H1 (cell line): ENCODE data around the gene TTC28. TPM values are rescaled to one million over a fixed set of nuclear protein-coding genes. Genes with fewer than 3 reads are reported as not detected.

Source experiments
- CTCF ChIA-PET: fragments of 300-600 bp; sonication (Branson Sonifier 250); formaldehyde crosslinking; loops from one replicate; lab custom pipeline; 2021; ENCODE audit not compliant: partially characterized antibody; lab: Charles Lee
- POLR2A ChIA-PET: fragments of 300-600 bp; sonication (Branson Sonifier 250); formaldehyde crosslinking; loops from one replicate; lab custom pipeline; 2021; ENCODE audit warnings: inconsistent platforms; ENCODE audit not compliant: partially characterized antibody; lab: Charles Lee
- DNase-seq, 2 experiments: peaks; one replicate each; pipeline versions ENCODE4 v3.0.0 to v3.0.0-alpha.2; 2010 to 2022; ENCODE audit warnings: low spot score in 2 of 2, low read depth in 1 of 2, mixed read lengths in 1 of 2
- FAIRE-seq: peaks from 2 replicates; lab custom pipeline; 2011; peaks lifted over from hg19 to GRCh38; lab: Jason Lieb, UNC
- H2AFZ ChIP-seq: 2 replicates; pipeline ENCODE4 v1.8.1; 2012; ENCODE audit warnings: low read length, inconsistent platforms
- H2AK5ac ChIP-seq: 2 replicates; pipeline ENCODE4 v1.6.1; 2013; ENCODE audit warnings: low read depth, low read length
- H2BK120ac ChIP-seq: replicated peaks from 2 replicates; pipeline ENCODE3; 2013; ENCODE audit warnings: low read depth, low read length, inconsistent platforms
- H2BK12ac ChIP-seq: 2 replicates; pipeline ENCODE4 v1.6.1; 2013; ENCODE audit warnings: low read depth, low read length
- H2BK15ac ChIP-seq: 2 replicates; pipeline ENCODE4 v1.6.1; 2013; ENCODE audit warnings: low read length
- H2BK20ac ChIP-seq: 2 replicates; pipeline ENCODE4 v1.6.1; 2013; ENCODE audit warnings: low read length
- H2BK5ac ChIP-seq: 2 replicates; pipeline ENCODE4 v1.6.1; 2013; ENCODE audit warnings: low read depth, low read length
- H3K14ac ChIP-seq: 2 replicates; pipeline ENCODE4 v1.6.1; 2013; ENCODE audit warnings: inconsistent platforms; ENCODE audit not compliant: insufficient read length
- H3K18ac ChIP-seq: 2 replicates; pipeline ENCODE4 v1.6.1; 2013; ENCODE audit warnings: low read length; ENCODE audit errors: extremely low read depth
- H3K23ac ChIP-seq: 2 replicates; pipeline ENCODE4 v1.6.1; 2013; ENCODE audit warnings: inconsistent platforms; ENCODE audit not compliant: insufficient read length
- H3K23me2 ChIP-seq: 2 replicates; pipeline ENCODE4 v1.6.1; 2013; ENCODE audit warnings: low read depth, low read length
- H3K27ac ChIP-seq: 2 replicates; pipeline ENCODE4 v1.6.1; 2011; ENCODE audit warnings: low read depth, low read length, inconsistent platforms
- H3K27me3 ChIP-seq, 4 experiments: replicated peaks in 1 of 4; 1 replicate in 1 of 4; 2 replicates in 3 of 4; pipeline versions ENCODE4 v1.6.1 to v1.8.1; 2011 to 2013; ENCODE audit warnings: low read length in 3 of 4, mild to moderate bottlenecking in 3 of 4, inconsistent platforms in 2 of 4, mixed read lengths in 2 of 4, moderate library complexity in 1 of 4; ENCODE audit not compliant: control insufficient read depth in 3 of 4, insufficient read depth in 3 of 4; ENCODE audit errors: extremely low read depth in 1 of 4
- H3K36me3 ChIP-seq, 4 experiments: 2 replicates each; pipeline versions ENCODE4 v1.6.1 to v1.8.1; 2011 to 2013; ENCODE audit warnings: mild to moderate bottlenecking in 4 of 4, low read length in 3 of 4, moderate library complexity in 2 of 4, control low read depth in 1 of 4, inconsistent platforms in 1 of 4; ENCODE audit not compliant: insufficient read depth in 4 of 4, control insufficient read depth in 2 of 4
- H3K4ac ChIP-seq: replicated peaks from 2 replicates; pipeline ENCODE3; 2013; ENCODE audit warnings: low read length, low read depth, mixed read lengths, inconsistent platforms; ENCODE audit not compliant: insufficient read length
- H3K4me1 ChIP-seq, 4 experiments: replicated peaks in 1 of 4; 1 replicate in 1 of 4; 2 replicates in 3 of 4; pipeline versions ENCODE4 v1.6.1 to v1.8.1; 2011 to 2013; ENCODE audit warnings: low read length in 3 of 4, inconsistent platforms in 2 of 4, mixed read lengths in 1 of 4; ENCODE audit not compliant: insufficient read depth in 4 of 4, control insufficient read depth in 3 of 4
- H3K4me2 ChIP-seq, 2 experiments: 2 replicates each; pipeline versions ENCODE4 v1.6.1 to v1.8.1; 2011 to 2013; ENCODE audit warnings: low read depth in 2 of 2, low read length in 2 of 2, control low read depth in 1 of 2, inconsistent platforms in 1 of 2, mild to moderate bottlenecking in 1 of 2; ENCODE audit not compliant: insufficient read depth in 1 of 2
- H3K4me3 ChIP-seq, 4 experiments: fragments of 200-600, 300-600 bp in 1 of 4; sonication (generic), shearing (Covaris generic), sonication (Bioruptor Twin) in 1 of 4; 2 replicates each; pipeline versions ENCODE4 v1.5.1 to v1.8.1; 2011 to 2016; ENCODE audit warnings: low read length in 4 of 4, low read depth in 3 of 4, control low read depth in 2 of 4, inconsistent platforms in 2 of 4, mild to moderate bottlenecking in 2 of 4, mixed read lengths in 1 of 4, moderate library complexity in 1 of 4; ENCODE audit not compliant: insufficient read depth in 2 of 4; ENCODE audit errors: extremely low read depth in 1 of 4
- H3K56ac ChIP-seq: replicated peaks from 2 replicates; pipeline ENCODE3; 2013; ENCODE audit warnings: low read depth, mild to moderate bottlenecking, mixed read lengths, low read length, inconsistent platforms; ENCODE audit not compliant: insufficient read length
- H3K79me1 ChIP-seq: 2 replicates; pipeline ENCODE4 v1.6.1; 2013; ENCODE audit warnings: low read depth, low read length, control low read depth
- H3K79me2 ChIP-seq, 2 experiments: 2 replicates each; pipeline versions ENCODE4 v1.6.1 to v1.8.1; 2012 to 2013; ENCODE audit warnings: low read length in 2 of 2, mild to moderate bottlenecking in 2 of 2, inconsistent platforms in 1 of 2; ENCODE audit not compliant: insufficient read depth in 2 of 2, control insufficient read depth in 1 of 2
- H3K9ac ChIP-seq, 4 experiments: replicated peaks in 1 of 4; 1 replicate in 1 of 4; 2 replicates in 3 of 4; pipeline versions ENCODE4 v1.6.1 to v1.8.1; 2011 to 2013; ENCODE audit warnings: low read depth in 3 of 4, low read length in 3 of 4, control low read depth in 2 of 4, mild to moderate bottlenecking in 2 of 4, moderate library complexity in 2 of 4, inconsistent platforms in 1 of 4; ENCODE audit errors: extremely low read depth in 1 of 4
- H3K9me3 ChIP-seq, 2 experiments: 2 replicates each; pipeline versions ENCODE4 v1.6.1 to v1.8.1; 2012 to 2013; ENCODE audit warnings: mild to moderate bottlenecking in 2 of 2, moderate library complexity in 2 of 2, control low read depth in 1 of 2, inconsistent platforms in 1 of 2, low read depth in 1 of 2, low read length in 1 of 2, mixed read lengths in 1 of 2; ENCODE audit not compliant: insufficient read depth in 2 of 2
- H4K20me1 ChIP-seq, 2 experiments: replicated peaks in 1 of 2; 2 replicates each; pipeline versions ENCODE3 to v1.8.1; 2011 to 2013; ENCODE audit warnings: inconsistent platforms in 2 of 2, low read length in 2 of 2, mild to moderate bottlenecking in 1 of 2; ENCODE audit not compliant: insufficient read depth in 2 of 2, control insufficient read depth in 1 of 2
- H4K5ac ChIP-seq: 2 replicates; pipeline ENCODE4 v1.6.1; 2013; ENCODE audit warnings: low read length, low read depth, mixed read lengths, inconsistent platforms; ENCODE audit not compliant: insufficient read length
- H4K8ac ChIP-seq: 2 replicates; pipeline ENCODE4 v1.8.0; 2013; ENCODE audit warnings: mild to moderate bottlenecking, moderate library complexity, low read length, inconsistent platforms; ENCODE audit not compliant: insufficient read depth; ENCODE audit errors: extremely low read depth
- H4K91ac ChIP-seq: replicated peaks from 2 replicates; pipeline ENCODE3; 2013; ENCODE audit warnings: low read length, mixed read lengths, inconsistent platforms; ENCODE audit not compliant: insufficient read length
- SAP30 ChIP-seq: fragments of 300-600 bp; sonication (generic); IDR thresholded peaks from 2 replicates; pipeline ENCODE4 v1.7.1; 2012; ENCODE audit warnings: low read length, moderate library complexity, mild to moderate bottlenecking, inconsistent platforms; ENCODE audit not compliant: insufficient read depth, insufficient replicate concordance
- SP2 ChIP-seq: IDR thresholded peaks from 2 replicates; pipeline ENCODE4 v1.6.1; 2012; ENCODE audit warnings: mild to moderate bottlenecking, low read length, inconsistent platforms
- WGBS, 2 experiments: shearing (Covaris generic) in 1 of 2; methylation state at CpG; one replicate each; pipeline versions ENCODE4 v1.1.6 to v1.1.7; 2013 to 2015; ENCODE audit warnings: low lambda C conversion rate in 2 of 2, mixed read lengths in 2 of 2, inconsistent platforms in 1 of 2, low coverage in 1 of 2, missing lambda C conversion rate in 1 of 2; ENCODE audit not compliant: insufficient replicate concordance in 2 of 2, insufficient coverage in 1 of 2, insufficient read length in 1 of 2; ENCODE audit errors: extremely low coverage in 1 of 2, missing lambda C conversion rate in 1 of 2; 5-methylcytosine and 5-hydroxymethylcytosine counted together
- polyA plus RNA-seq, 7 experiments: library from polyadenylated mRNA; depleted of rRNA in 3 of 7; stranded (reverse) in 5 of 7; unstranded in 2 of 7; fragments of >200 nt in 5 of 7; fragments of 200-250 nt in 2 of 7; gene quantifications; 1 replicate in 5 of 7; 2 replicates in 1 of 7; 4 replicates in 1 of 7; pipeline versions ENCODE4 v1.2.1 to v1.2.3, GENCODE V29; 2011 to 2013; ENCODE audit warnings: missing spikeins in 2 of 7, mixed read lengths in 2 of 7
- total RNA-seq: library from RNA; stranded (reverse); fragmentation: NEBNext Ultra II Directional; extraction: Animal tissue kit (Norgen Biotek cat#: 25700); gene quantifications from 2 replicates; pipeline ENCODE4 v1.2.1, GENCODE V29; 2021

TTC28 gene
- total and polyA plus RNA-seq, 2 of the 8 experiments (the other 6 are each of a cell fraction or from before 2014, with no cell fraction given) = 2.6 to 12.6 TPM

GRCh38 chr22:28620244-28620922 is 59.3 kb downstream of the TTC28 start:
- Histone ChIP-seq H3K27ac (no peak overlapping the region), H3K9me3 (no peaks in the 10 kb centered on the region), H2AFZ (no peak overlapping the region), H4K20me1 (no peaks in the 10 kb centered on the region), H3K14ac (no peak overlapping the region), H3K23ac (no peak overlapping the region), H2BK5ac (no peak overlapping the region), H4K5ac (no peak overlapping the region), H2BK20ac (no peak overlapping the region), H4K8ac (no peak overlapping the region), H3K9ac (no peak overlapping the region), H3K18ac (no peak overlapping the region)
- 92% methylated on average over 5 of the region's 5 CpGs; no CpG with 5 or more reads in 1 of the 2 experiments for WGBS, 2 experiments
- DNase-seq = no peak
- CTCF ChIA-PET = no interaction called here
- FAIRE-seq = no peak
- TF ChIP-seq SP2 = no peak
- no peak for TF ChIP-seq SAP30
- TF ChIP-seq, all 59 proteins: peak for 0
- no peak overlapping the region for H3K4me2 ChIP-seq
- no peak overlapping the region for H2BK15ac ChIP-seq
- no peaks in the 10 kb centered on the region for H3K4me1 ChIP-seq
- H3K79me1 ChIP-seq = no peaks in the 10 kb centered on the region
- H3K27me3 ChIP-seq = no peaks in the 10 kb centered on the region
- no peak overlapping the region for H2BK12ac ChIP-seq
- H3K23me2 ChIP-seq = no peaks in the 10 kb centered on the region
- no peaks in the 10 kb centered on the region for H3K36me3 ChIP-seq
- H3K4me3 ChIP-seq = no peak overlapping the region
- no peak overlapping the region for H3K4ac ChIP-seq
- no peak overlapping the region for H4K91ac ChIP-seq
- POLR2A ChIA-PET = no interaction called here
- H2AK5ac ChIP-seq = no peak overlapping the region
- H3K56ac ChIP-seq = no peak overlapping the region
- H3K79me2 ChIP-seq = no peaks in the 10 kb centered on the region
- H2BK120ac ChIP-seq = no peak overlapping the region
